Fibroblast of skin of back (primary cell): ENCODE results near the gene PSORS1C1.
A peak's percentile ranks its signal among the peaks of the same experiment; 100 is the strongest.

Experiments used
- DNase-seq: peaks from one replicate; pipeline ENCODE4 v3.0.0-alpha.2; 2013

The PSORS1C1 gene

DNA sequence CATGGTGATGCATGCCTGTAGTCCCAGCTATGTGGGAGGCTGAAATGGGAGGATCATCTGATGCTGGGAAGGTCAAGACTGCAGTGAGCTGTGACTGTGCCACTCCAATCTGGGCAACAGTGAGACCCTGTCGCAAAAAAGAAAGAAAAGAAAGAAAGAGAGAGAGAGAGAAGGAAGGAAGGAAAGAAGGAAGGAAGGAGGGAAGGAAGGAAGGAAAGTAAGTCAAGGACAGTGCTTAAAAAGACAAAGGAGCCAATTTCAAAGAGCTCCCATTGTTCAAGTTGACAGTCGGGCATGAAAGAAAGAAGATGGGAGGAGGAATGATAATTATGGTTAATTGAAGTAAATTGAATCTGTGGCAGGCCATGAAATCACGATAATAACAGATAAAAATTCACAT, 18.4 kb upstream of the PSORS1C1 start:
- no peak for DNase-seq

- DNase-seq = no peak
These were observed 17.9 kb upstream of the PSORS1C1 start for GRCh38 chr6:31096656-31097055.

DNA sequence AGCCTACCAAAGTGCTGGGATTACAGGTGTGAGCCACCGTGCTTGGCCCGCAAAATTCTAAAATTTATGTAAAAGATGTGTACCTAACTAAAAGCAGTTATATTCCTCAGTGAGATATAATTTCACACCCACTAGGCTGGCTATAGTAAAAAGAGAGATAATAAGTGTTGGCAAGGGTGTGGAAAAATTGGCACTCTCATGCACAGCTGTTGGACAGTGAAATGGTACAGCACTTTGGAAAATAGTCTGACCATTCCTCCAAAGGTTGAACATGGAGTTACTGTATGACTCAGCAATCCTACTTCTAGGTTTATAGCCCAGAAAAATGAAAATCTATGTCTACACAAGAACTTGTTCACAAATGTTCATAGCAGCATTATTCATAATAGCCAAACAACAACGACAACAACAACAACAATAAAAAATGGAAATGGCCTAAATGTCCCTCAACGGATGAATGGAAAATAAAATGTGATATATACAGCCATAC, 16.1 kb upstream of the PSORS1C1 start:
- no peak for DNase-seq

DNA sequence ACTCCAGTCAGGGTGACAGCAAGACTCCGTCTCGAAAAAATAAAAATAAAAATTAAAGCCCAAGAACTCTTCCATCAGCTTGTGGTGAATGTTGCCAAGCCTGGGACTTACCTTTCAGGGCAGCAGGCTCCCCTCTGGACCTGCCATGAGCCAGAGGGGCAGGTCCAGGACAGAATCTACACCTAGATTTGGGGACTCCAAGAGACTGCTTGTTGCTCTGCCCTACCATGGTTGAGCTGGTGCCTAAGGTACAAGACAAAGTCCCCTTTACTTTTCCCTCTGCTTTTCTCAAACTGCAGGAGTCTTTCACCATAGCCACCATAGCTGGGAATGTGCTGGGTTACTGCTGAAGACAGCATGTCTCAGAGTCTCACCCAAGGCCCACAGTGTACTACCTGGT, 11.5 kb upstream of the PSORS1C1 start:
- no peak for DNase-seq

DNA sequence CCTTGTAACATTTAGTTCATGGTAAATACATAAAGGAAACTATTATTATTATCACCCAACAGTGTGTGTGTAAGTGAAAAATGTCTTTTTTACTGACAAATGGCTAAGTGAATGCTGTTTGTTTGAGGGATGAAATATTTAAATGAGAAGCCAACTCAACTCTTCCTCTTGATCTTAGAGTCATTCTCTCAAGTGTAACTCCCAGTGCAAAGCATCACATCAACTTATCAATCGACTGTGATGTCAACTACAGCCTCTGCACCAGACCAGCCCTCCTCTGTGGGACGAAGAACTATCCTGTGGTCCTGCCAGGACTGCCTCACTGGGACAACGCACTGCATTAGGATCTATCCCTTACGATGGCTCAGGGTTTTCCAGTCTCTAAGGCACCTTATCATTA, 7.5 kb upstream of the PSORS1C1 start:
- DNase-seq = no peak

GRCh38 chr6:31110825-31111582, 3.6 kb upstream of the PSORS1C1 start:
- no peak for DNase-seq

DNA sequence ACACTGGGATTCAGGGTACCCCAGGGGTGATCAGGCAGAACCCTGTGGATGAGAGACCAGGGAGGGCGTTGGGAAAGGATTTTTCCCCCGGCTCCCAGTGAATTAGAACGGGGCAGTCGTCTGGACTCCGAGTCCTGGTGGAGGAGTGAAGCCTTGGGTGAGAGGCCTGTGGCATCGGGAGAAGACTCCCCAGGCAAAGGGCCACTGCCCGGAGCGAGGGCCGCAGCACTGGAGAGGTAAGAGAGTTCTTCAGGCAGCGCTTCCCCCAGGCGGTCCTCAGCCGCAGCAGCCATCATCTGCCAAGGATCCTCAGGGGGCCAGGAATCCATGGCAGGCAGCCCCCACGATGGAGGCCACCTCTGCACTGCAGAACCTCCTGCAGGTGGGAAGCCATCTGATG, 2.9 kb upstream of the PSORS1C1 start:
- no peak for DNase-seq

DNA sequence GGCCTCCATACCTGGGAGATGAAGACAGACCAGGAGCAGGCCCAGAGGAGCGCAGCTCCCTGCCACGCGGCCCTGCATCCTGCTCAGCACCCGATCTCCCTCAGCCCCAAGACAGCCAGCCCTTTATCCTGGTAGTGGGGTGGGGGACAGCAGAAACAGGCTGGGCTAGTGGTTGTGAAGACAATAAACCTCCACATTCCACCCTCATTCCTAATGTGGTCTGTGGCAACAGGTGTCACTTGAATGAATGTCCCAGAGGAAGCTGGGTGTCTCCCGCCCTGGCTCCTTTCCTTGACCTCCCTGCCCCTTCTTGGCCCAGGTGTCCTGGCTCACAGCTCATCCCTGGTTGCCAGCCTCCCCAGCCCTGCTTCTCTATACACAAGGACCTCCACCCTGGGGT, 2.1 kb upstream of the PSORS1C1 start, which contains the start of gene C6orf15:
C6orf15 (minus strand) TSS at position 98 of the 400 bp plus-strand sequence; CDS start at position 78, 20 bp downstream.
- DNase-seq = no peak

- DNase-seq = peak; percentile 66
These were observed 599 bp upstream of the PSORS1C1 start for GRCh38 chr6:31113861-31114540.

DNA sequence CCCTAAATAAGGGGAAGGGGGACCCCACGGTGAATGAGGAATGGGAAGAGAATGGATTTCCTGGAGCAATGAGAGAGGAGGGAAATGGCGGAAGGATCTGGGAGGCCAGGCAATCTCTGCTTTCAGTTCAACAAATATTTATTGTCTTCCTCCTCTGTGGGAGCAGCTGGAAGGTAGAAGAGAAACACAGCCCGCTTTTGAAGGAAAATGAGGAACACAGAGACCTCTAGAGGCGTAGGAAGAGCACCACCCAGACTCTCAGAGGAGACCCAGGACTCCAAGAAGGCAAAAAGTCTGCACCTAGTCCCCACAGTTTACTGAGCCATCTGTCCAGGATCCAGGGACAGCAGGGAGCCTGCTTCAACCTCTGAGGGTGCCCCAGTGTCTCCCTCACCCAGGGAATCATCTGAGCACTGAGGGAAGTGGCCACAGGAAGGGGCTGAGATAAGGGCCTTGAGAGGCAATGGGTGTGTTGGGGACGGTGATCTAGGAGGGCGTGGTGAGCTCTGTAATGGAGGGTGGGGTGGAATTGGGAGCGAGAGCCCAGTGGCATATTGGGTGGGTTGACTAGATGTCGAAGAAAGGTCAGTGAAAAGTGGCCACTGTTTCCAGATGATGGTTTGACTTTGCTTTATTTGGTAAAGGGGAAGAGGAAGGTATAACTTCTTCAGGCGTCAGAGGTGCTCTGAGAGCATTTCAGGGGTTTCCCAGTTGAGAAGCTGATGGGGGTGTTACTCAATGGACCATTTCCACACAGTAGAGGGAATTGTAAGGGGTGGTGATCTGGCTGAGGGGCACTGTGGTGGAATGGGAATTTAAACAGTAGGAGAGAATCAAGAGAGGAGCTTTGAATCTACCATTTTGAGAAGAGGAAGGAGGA, 610 bp downstream of the PSORS1C1 start:
- DNase-seq = peak; percentile 50

DNA sequence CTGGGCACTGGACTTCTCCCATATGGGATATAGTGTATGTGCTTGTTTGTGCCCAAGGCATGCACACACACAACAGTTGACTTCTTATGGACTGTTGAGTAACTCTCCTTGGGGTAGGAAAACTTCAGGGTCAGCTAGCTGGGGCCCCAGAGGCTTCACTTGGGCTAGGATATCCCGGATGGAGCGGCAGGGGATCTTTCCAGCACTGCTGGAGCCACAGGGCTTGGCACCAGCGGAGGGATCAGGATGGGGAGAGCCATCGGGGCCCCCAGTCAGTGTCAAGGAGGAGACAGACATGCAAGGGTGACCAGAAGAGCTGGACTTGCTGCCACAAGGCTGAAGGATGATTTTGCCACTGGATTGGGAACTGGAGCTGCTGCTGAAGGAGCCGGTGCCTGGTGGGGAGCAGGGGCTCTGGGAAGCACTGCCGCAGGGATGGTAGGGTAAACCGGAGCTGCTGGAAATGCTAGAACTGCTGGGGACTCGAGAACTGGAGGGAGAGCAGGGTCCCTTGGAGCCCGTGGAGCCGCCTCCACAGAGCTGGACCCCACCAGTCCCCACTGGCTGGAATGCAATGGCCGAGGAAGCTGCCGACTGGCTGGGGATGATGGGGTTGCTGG, 1.5 kb downstream of the PSORS1C1 start:
- DNase-seq = no peak

- no peak for DNase-seq
These were observed 2.2 kb downstream of the PSORS1C1 start for GRCh38 chr6:31116661-31117385.

DNA sequence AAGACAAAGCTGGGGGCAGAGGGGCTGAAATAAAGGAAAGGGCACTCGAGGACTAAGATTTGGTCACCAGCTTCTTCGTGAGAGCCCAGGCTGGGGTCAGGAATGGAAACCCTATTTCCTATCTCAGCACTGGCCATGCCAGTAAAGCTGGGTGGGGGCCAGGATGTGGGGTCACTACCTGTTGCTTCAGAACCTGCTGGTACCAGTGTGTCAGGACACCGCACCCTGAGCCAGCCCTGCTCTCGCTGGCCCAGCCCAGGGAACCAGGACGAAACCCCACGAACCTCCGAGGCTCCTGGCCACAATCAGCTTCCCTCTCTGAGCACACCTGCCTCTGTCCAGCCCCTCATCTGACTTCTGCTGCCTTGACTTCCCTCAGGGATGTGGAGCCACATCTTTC, 3.6 kb downstream of the PSORS1C1 start:
- no peak for DNase-seq

DNA sequence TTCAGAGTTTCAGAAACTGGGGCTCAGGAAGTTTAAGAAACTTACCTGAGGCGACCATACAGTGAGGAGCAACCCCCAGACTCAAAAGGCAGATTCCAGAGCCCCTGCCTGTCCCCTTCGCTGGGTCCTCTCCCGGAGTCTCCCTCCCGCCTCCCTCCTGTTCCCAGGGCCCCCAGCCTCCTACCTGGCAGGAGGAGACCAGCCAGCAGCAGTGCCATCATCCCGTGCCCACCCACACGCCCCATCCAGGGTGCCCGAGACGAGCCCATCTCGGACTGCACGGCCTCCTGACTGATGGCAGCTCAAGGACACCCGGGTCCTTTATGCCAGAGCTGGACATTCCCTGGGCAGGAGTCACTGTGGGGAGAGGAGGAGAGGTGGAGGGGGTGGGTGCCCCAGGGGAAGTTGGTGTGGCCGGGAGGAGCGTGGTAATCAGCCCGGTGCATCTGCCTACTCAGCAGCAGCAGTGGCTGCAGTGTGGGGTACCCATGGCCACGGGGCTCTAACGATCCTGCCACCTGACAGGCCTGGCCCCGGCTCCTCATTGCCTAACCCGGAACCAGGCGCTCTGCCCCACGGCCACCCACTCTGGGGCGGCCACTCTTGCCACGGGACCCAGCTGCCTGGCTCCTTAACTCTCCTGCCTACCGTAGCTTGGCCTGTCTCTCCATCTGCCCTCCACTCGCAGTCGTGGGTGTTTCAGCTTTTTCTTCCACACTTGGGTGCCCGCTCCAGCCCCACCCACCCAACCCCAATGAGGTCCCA, 5.7 kb downstream of the PSORS1C1 start, which contains the start of gene CDSN:
CDSN (minus strand) TSS at position 296 of the 765 bp plus-strand sequence; CDS start at position 269, 27 bp downstream.
- DNase-seq = no peak

DNA sequence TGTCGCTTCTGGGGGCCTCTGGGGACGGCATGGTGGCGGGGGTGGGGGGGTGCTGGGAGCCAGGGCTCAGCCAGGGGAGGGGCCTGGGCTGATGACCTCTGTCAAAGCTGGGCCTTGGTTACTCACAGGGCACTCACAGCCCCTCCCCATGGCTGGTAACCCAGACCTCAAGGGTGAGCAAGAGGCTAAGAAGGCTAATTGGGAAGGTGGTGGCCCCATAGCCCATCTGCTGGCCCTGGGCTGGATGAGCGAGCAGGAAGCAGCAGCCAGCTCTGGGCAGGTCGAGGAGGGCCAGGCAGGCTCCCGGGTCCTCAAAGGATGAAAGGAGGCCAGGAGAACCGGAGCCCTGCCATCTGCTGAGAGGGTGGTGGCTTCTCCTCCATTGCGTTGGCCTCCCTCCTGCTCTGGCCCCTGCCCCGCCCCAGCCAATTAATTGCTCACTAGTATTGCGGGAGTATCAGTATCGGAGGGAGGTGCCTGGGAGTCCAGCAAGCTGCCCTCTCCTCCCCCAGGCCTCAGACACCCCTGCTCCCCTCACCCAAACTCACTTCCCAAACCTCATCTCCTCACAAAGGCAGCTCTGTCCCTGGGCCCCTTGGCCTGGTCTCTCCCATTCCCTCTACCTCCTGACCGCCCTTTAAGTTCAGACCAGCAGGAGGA, 6.7 kb downstream of the PSORS1C1 start:
- DNase-seq = no peak

DNA sequence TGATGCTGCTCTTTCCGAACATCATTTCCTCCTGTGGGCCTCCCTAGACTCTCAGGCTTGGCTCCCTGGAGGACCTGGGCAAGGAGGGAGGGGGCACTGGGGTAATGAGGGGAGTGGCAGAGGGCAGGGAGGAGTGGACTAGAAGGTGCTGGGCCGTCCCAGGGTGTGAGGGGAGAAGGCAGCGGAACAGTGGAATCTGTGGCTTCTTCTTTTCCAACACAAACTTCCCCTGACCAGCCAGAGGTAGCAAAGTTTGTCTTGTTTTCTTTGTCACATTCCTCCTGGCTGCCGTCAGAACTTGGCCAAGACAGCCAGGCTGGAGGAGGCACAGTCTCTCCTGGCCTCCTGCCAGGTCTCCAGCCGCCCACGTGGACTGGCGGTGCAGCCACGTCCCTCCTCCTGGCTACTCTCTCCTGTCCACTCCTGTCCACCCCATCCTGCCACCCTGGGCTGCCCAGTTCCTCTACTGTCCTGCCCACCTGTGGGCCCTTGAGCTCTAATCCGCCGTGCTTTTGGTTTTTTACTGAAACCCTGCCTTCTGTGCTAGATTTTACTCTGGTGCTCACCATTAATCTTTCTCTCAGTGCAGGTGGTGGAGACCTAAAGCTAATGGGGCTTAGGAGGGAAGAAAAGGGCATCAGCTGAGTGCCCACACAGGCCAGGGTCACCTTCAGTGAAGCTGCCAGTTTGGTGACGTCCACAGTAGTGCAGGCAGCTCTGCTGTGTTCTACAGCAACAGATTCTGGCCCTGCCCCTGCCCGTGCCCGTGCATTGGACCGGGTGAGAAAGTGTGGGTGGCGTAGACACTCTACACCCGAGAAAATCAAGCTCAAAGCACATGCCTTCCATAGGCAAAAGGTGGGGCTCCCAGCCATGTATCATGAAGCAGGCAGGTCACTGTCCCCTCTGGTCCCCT, 8.4 kb downstream of the PSORS1C1 start:
- DNase-seq = peak; percentile 92

GRCh38 chr6:31125162-31125561, 10.6 kb downstream of the PSORS1C1 start:
- no peak for DNase-seq

DNA sequence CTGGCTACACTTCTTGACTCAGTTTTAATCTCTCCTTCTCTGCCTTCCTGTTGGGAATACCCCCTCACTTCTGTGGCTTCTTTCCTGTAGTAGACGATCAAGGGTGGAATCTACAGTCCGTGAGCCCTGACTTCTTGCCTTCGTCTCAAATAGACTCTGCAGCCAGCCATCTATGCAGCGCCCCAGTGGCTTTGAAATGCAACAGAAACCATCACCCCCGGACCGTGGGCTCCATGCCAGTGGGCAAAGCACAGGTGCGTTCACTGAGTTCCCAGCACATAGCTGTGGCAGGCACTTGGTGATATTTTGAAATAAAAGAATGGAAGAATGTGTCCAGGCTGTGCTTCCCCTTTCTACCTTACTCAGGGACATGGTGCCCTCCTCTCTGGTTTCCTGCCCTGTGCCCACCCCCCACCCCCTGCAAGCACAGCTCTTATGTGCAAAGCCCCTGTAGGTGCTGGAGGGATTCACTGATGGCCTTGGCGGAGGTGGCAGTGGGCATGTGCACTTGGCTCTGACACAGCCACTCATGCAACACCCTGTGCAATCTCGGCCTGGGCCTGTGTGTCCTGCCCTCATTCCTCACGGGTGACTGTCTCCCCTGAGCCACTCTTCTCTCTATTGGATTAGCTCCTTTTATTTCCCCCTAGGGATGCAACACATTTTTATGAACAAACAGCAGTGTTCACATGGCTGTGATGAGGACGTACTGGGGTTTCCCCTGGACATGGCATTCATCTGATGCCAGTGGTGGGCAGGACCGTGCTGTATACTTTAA, 11.2 kb downstream of the PSORS1C1 start:
- peak; percentile 90 for DNase-seq
